ENCODE measurements around the gene NRL.

NRL gene

GRCh38 chr14:24147761-24148428, 33.1 kb upstream of the NRL start:
- TF ChIP-seq CTCF (IDR thresholded peaks at IDR 0.05; ENCODE audit: insufficient read depth, missing control alignments), result no peak
- DNase-seq (ENCODE audit: insufficient read length, low spot score) (no peak), FAIRE-seq (no peak)

GRCh38 chr14:24146978-24147760, 32.4 kb upstream of the NRL start, which contains the start of gene RNF31:
Gene RNF31 (plus strand): TSS chr14:24147498. CDS start chr14:24147699, 201 bp downstream.
- DNase-seq (ENCODE audit: insufficient read length, low spot score) (peak; percentile 82), FAIRE-seq (no peak)
- no peak for TF ChIP-seq CTCF (IDR thresholded peaks at IDR 0.05; ENCODE audit: insufficient read depth, missing control alignments)

- DNase-seq (ENCODE audit: insufficient read length, low spot score), result peak; percentile 80
- no peak for TF ChIP-seq CTCF (IDR thresholded peaks at IDR 0.05; ENCODE audit: insufficient read depth, missing control alignments)
- FAIRE-seq, result no peak
These were observed 31.8 kb upstream of the NRL start, which contains the start of gene PSME2 for GRCh38 chr14:24146453-24146977. Gene PSME2 (minus strand): TSS chr14:24146610. CDS start chr14:24146581, 29 bp downstream.

GRCh38 chr14:24145690-24146452, 31.1 kb upstream of the NRL start:
- FAIRE-seq, result no peak

GRCh38 chr14:24145219-24145618, 30.5 kb upstream of the NRL start:
- DNase-seq (ENCODE audit: insufficient read length, low spot score) (no peak), FAIRE-seq (no peak)
- TF ChIP-seq CTCF (IDR thresholded peaks at IDR 0.05; ENCODE audit: insufficient read depth, missing control alignments), result no peak

More at GRCh38 chr14:24145690-24146452, 31.1 kb upstream of the NRL start:
- DNase-seq (ENCODE audit: insufficient read length, low spot score), result no peak
- TF ChIP-seq CTCF (IDR thresholded peaks at IDR 0.05; ENCODE audit: insufficient read depth, missing control alignments), result no peak

- no peak for DNase-seq (ENCODE audit: insufficient read length, low spot score)
- TF ChIP-seq CTCF (IDR thresholded peaks at IDR 0.05; ENCODE audit: insufficient read depth, missing control alignments), result no peak
- FAIRE-seq, result no peak
These were observed 29.7 kb upstream of the NRL start for GRCh38 chr14:24144451-24144850.

All from D721Med (cell line).